Posterior cingulate gyrus (tissue), 11 donors: Measurements from ENCODE around the gene SYT12.

Source experiments
- DNase-seq, 10 donors: peaks; one replicate each; pipeline versions ENCODE4 v3.0.0 to v3.0.0-alpha.2; 2020 to 2021; ENCODE audit warnings: mixed read lengths in 3 of 10
- intact Hi-C: fragments of 100-400 bp; cut with DNase I; formaldehyde crosslinking; loops from one replicate; pipeline ENCODE4 v1.15.1; 2023

Gene SYT12

GRCh38 chr11:67027483-67027930 is 4.6 kb downstream of the SYT12 start:
- no peak for DNase-seq
- intact Hi-C loops: no loop called here

- intact Hi-C loops: no loop called here
- no peak for DNase-seq
Measured at GRCh38 chr11:67027943-67028542, 5.1 kb downstream of the SYT12 start.

- intact Hi-C loops: no loop called here
- no peak for DNase-seq
Measured at GRCh38 chr11:67029146-67029545, 6.2 kb downstream of the SYT12 start.

- intact Hi-C loops: no loop called here
- no peak for DNase-seq
Measured at GRCh38 chr11:67030976-67031375, 8.0 kb downstream of the SYT12 start.

- DNase-seq: peak in 2 of 10 donors; percentile 77 to 87
- intact Hi-C loops: no loop called here
Measured at GRCh38 chr11:67031791-67032561, 9.0 kb downstream of the SYT12 start.

GRCh38 chr11:67032830-67033551 is 10.1 kb downstream of the SYT12 start:
- intact Hi-C loops: no loop called here
- peak in 1 of 10 donors; percentile 29 for DNase-seq

- peak in 9 of 10 donors; percentile 31 to 94 (median 63) for DNase-seq
- intact Hi-C loops: no loop called here
Measured at GRCh38 chr11:67033661-67034166, 10.8 kb downstream of the SYT12 start.

GRCh38 chr11:67034350-67034749 is 11.4 kb downstream of the SYT12 start:
- DNase-seq: no peak
- intact Hi-C loops: no loop called here

GRCh38 chr11:67040147-67040546 is 17.2 kb downstream of the SYT12 start:
- DNase-seq: no peak
- intact Hi-C loops: no loop called here

GRCh38 chr11:67041602-67042001 is 18.7 kb downstream of the SYT12 start:
- no peak for DNase-seq
- intact Hi-C loops: no loop called here

GRCh38 chr11:67043572-67044349 is 20.8 kb downstream of the SYT12 start:
- no peak for DNase-seq
- intact Hi-C loops: no loop called here

- DNase-seq: no peak
- intact Hi-C loops: no loop called here
Measured at GRCh38 chr11:67044496-67044895, 21.6 kb downstream of the SYT12 start.

GRCh38 chr11:67045314-67045713 is 22.4 kb downstream of the SYT12 start:
- intact Hi-C loops: no loop called here
- peak in 8 of 10 donors; percentile 52 to 96 (median 79) for DNase-seq

GRCh38 chr11:67048515-67049130 is 25.7 kb downstream of the SYT12 start:
- intact Hi-C loops: no loop called here
- DNase-seq: no peak

- no peak for DNase-seq
- intact Hi-C loops: no loop called here
Measured at GRCh38 chr11:67050139-67050538, 27.2 kb downstream of the SYT12 start.

GRCh38 chr11:67051180-67051893 is 28.4 kb downstream of the SYT12 start:
- DNase-seq: no peak
- intact Hi-C loops: no loop called here

- no peak for DNase-seq
- intact Hi-C loops: no loop called here
Measured at GRCh38 chr11:67051945-67052488, 29.1 kb downstream of the SYT12 start.

GRCh38 chr11:67052891-67053290 is 30.0 kb downstream of the SYT12 start:
- intact Hi-C loops: no loop called here
- DNase-seq: no peak

- intact Hi-C loops: no loop called here
- DNase-seq: peak; percentile 43 to 94 (median 66)
Measured at GRCh38 chr11:67053896-67054329, 31.0 kb downstream of the SYT12 start.
